ENCODE measurements around the gene SARDH. TPM values are rescaled to one million over a fixed set of nuclear protein-coding genes. Genes with fewer than 3 reads are reported as not detected.

Gene SARDH
- total and polyA plus RNA-seq, 4 donors, result 0.84 to 3.0 (median 2.0) TPM; not detected in 1

- DNase-seq (peak in 1 of 2 donors; percentile 69), ATAC-seq (ENCODE audit: low FRiP score) (no peak)
- Histone ChIP-seq H3K4me1 (ENCODE audit: control insufficient read depth in 1 of 2, insufficient read depth in 2 of 2, low read length in 2 of 2) (no peaks in the 10 kb centered on the region), H3K9me3 (ENCODE audit: control insufficient read depth, low read length) (peaks cover 2% of the 10 kb centered on the region), H3K27ac (ENCODE audit: low read depth in 1 of 2, low read length in 2 of 2) (no peak overlapping the region), H3K27me3 (ENCODE audit: control insufficient read depth in 1 of 2, insufficient read depth in 2 of 2, low read length in 1 of 2) (no peaks in the 10 kb centered on the region), H3K4me3 (ENCODE audit: low read length in 2 of 2) (no peak overlapping the region), H3K36me3 (ENCODE audit: control insufficient read depth in 1 of 2, insufficient read depth in 2 of 2, low read length in 1 of 2) (peaks cover 0 to 7% of the 10 kb centered on the region in 2 donors)
- 82 to 86% methylated on average over 26 of the region's 26 CpGs for WGBS, 2 donors
- intact Hi-C loops (cut with DNase I), result no loop called here
These were observed 25.4 kb upstream of the SARDH start for GRCh38 chr9:133763272-133764183.

DNA sequence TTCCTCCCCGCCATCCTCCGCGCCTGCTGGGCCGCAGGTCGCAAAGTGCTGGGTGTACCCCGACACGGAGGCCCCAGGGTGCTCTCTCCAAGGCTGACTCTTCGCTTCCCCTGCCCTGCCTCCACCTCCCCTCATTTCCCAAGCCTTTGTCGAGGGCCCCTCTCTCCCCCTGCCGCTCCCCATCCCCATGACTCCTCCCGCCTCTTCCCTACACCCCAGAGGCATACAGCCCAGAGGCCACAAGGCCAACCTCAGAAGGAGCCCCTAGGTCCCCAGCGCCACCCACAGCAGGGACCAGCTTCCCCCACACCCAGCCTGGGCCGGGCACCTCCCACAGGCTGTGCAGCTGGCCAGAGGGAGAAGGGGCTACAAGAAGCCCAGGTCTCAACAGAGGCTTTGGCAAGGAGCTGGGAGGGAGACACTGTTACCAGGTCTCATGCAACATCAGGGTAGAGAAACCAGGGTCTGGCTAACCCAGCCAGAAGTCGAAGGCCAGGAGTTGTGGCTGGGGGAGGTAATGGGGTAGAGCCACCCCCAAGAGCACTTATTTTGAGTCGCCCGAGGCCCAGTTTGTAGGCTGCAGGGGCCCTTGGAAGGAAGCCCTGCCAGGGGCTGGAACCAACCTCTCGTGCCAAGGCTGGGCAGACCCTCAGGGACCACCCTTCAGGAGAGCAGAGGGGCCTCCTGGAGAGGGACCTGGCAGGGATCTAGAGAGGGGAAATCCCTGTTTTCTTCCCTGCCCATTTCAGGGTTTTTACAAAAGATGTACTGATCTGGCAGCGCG, 24.5 kb upstream of the SARDH start:
- Histone ChIP-seq H3K27ac (ENCODE audit: low read depth in 1 of 2, low read length in 2 of 2) (no peak overlapping the region), H3K4me3 (ENCODE audit: low read length in 2 of 2) (no peak overlapping the region), H3K4me1 (ENCODE audit: control insufficient read depth in 1 of 2, insufficient read depth in 2 of 2, low read length in 2 of 2) (no peaks in the 10 kb centered on the region), H3K9me3 (ENCODE audit: control insufficient read depth, low read length) (no peaks in the 10 kb centered on the region), H3K36me3 (ENCODE audit: control insufficient read depth in 1 of 2, insufficient read depth in 2 of 2, low read length in 1 of 2) (peaks cover 0 to under 1% of the 10 kb centered on the region in 2 donors), H3K27me3 (ENCODE audit: control insufficient read depth in 1 of 2, insufficient read depth in 2 of 2, low read length in 1 of 2) (no peaks in the 10 kb centered on the region)
- WGBS, 2 donors, result 93% methylated on average over 19 of the region's 19 CpGs
- ATAC-seq (ENCODE audit: low FRiP score), result no peak
- peak in 1 of 2 donors; percentile 61 for DNase-seq
- intact Hi-C loops (cut with DNase I), result no loop called here

GRCh38 chr9:133761641-133762248, 23.6 kb upstream of the SARDH start:
- H3K4me3 ChIP-seq (ENCODE audit: low read length in 2 of 2), result no peak overlapping the region
- intact Hi-C loops (cut with DNase I), result no loop called here
- 87 to 93% methylated on average over 11 of the region's 11 CpGs for WGBS, 2 donors
- H3K4me1 ChIP-seq (ENCODE audit: control insufficient read depth in 1 of 2, insufficient read depth in 2 of 2, low read length in 2 of 2), result no peaks in the 10 kb centered on the region
- ATAC-seq (ENCODE audit: low FRiP score), result no peak
- no peaks in the 10 kb centered on the region for H3K36me3 ChIP-seq (ENCODE audit: control insufficient read depth in 1 of 2, insufficient read depth in 2 of 2, low read length in 1 of 2)
- H3K27ac ChIP-seq (ENCODE audit: low read depth in 1 of 2, low read length in 2 of 2), result no peak overlapping the region
- no peaks in the 10 kb centered on the region for H3K9me3 ChIP-seq (ENCODE audit: control insufficient read depth, low read length)
- no peaks in the 10 kb centered on the region for H3K27me3 ChIP-seq (ENCODE audit: control insufficient read depth in 1 of 2, insufficient read depth in 2 of 2, low read length in 1 of 2)
- peak in 1 of 2 donors; percentile 40 for DNase-seq

- peak in 1 of 2 donors; percentile 53 for DNase-seq
- no peaks in the 10 kb centered on the region for H3K9me3 ChIP-seq (ENCODE audit: control insufficient read depth, low read length)
- H3K4me3 ChIP-seq (ENCODE audit: low read length in 2 of 2), result no peak overlapping the region
- no peaks in the 10 kb centered on the region for H3K27me3 ChIP-seq (ENCODE audit: control insufficient read depth in 1 of 2, insufficient read depth in 2 of 2, low read length in 1 of 2)
- intact Hi-C loops (cut with DNase I), result no loop called here
- H3K36me3 ChIP-seq (ENCODE audit: control insufficient read depth in 1 of 2, insufficient read depth in 2 of 2, low read length in 1 of 2), result no peaks in the 10 kb centered on the region
- H3K4me1 ChIP-seq (ENCODE audit: control insufficient read depth in 1 of 2, insufficient read depth in 2 of 2, low read length in 2 of 2), result no peaks in the 10 kb centered on the region
- no peak for ATAC-seq (ENCODE audit: low FRiP score)
- 94% methylated on average over 11 of the region's 11 CpGs; no CpG with 5 or more reads in 1 of the 2 donors for WGBS, 2 donors
- no peak overlapping the region for H3K27ac ChIP-seq (ENCODE audit: low read depth in 1 of 2, low read length in 2 of 2)
These were observed 22.6 kb upstream of the SARDH start for GRCh38 chr9:133760713-133761290.

- Histone ChIP-seq H3K27me3 (ENCODE audit: control insufficient read depth in 1 of 2, insufficient read depth in 2 of 2, low read length in 1 of 2) (no peaks in the 10 kb centered on the region), H3K27ac (ENCODE audit: low read depth in 1 of 2, low read length in 2 of 2) (no peak overlapping the region), H3K9me3 (ENCODE audit: control insufficient read depth, low read length) (no peaks in the 10 kb centered on the region), H3K4me3 (ENCODE audit: low read length in 2 of 2) (no peak overlapping the region), H3K4me1 (ENCODE audit: control insufficient read depth in 1 of 2, insufficient read depth in 2 of 2, low read length in 2 of 2) (no peaks in the 10 kb centered on the region), H3K36me3 (ENCODE audit: control insufficient read depth in 1 of 2, insufficient read depth in 2 of 2, low read length in 1 of 2) (no peaks in the 10 kb centered on the region)
- DNase-seq (peak in 1 of 2 donors; percentile 58), ATAC-seq (ENCODE audit: low FRiP score) (no peak)
- 85 to 98% methylated on average over 3 to 11 of the region's 11 CpGs for WGBS, 2 donors
- intact Hi-C loops (cut with DNase I), result no loop called here
These were observed 21.8 kb upstream of the SARDH start for GRCh38 chr9:133759946-133760345.

GRCh38 chr9:133759146-133759900, 21.2 kb upstream of the SARDH start:
- Histone ChIP-seq H3K9me3 (ENCODE audit: control insufficient read depth, low read length) (no peaks in the 10 kb centered on the region), H3K27me3 (ENCODE audit: control insufficient read depth in 1 of 2, insufficient read depth in 2 of 2, low read length in 1 of 2) (no peaks in the 10 kb centered on the region), H3K36me3 (ENCODE audit: control insufficient read depth in 1 of 2, insufficient read depth in 2 of 2, low read length in 1 of 2) (no peaks in the 10 kb centered on the region), H3K4me1 (ENCODE audit: control insufficient read depth in 1 of 2, insufficient read depth in 2 of 2, low read length in 2 of 2) (no peaks in the 10 kb centered on the region), H3K27ac (ENCODE audit: low read depth in 1 of 2, low read length in 2 of 2) (no peak overlapping the region), H3K4me3 (ENCODE audit: low read length in 2 of 2) (no peak overlapping the region)
- ATAC-seq (ENCODE audit: low FRiP score) (peak; percentile 78), DNase-seq (peak; percentile 70 to 86)
- intact Hi-C loops (cut with DNase I), result no loop called here
- 36 to 83% methylated on average over 28 to 32 of the region's 32 CpGs for WGBS, 2 donors

GRCh38 chr9:133758228-133758627, 20.1 kb upstream of the SARDH start:
- H3K27ac ChIP-seq (ENCODE audit: low read depth in 1 of 2, low read length in 2 of 2), result no peak overlapping the region
- DNase-seq (peak in 1 of 2 donors; percentile 49), ATAC-seq (ENCODE audit: low FRiP score) (no peak)
- no peaks in the 10 kb centered on the region for H3K9me3 ChIP-seq (ENCODE audit: control insufficient read depth, low read length)
- H3K4me1 ChIP-seq (ENCODE audit: control insufficient read depth in 1 of 2, insufficient read depth in 2 of 2, low read length in 2 of 2), result no peaks in the 10 kb centered on the region
- no peaks in the 10 kb centered on the region for H3K36me3 ChIP-seq (ENCODE audit: control insufficient read depth in 1 of 2, insufficient read depth in 2 of 2, low read length in 1 of 2)
- 73 to 78% methylated on average over 7 of the region's 7 CpGs for whole genome bisulfite sequencing, 2 donors
- intact Hi-C loops (cut with DNase I), result no loop called here
- H3K27me3 ChIP-seq (ENCODE audit: control insufficient read depth in 1 of 2, insufficient read depth in 2 of 2, low read length in 1 of 2), result no peaks in the 10 kb centered on the region
- H3K4me3 ChIP-seq (ENCODE audit: low read length in 2 of 2), result no peak overlapping the region

Measured in aorta (tissue), 5 donors.